Measurements from ENCODE around the gene SUN2. TPM values are rescaled to one million over a fixed set of nuclear protein-coding genes. Genes with fewer than 3 reads are reported as not detected.

The SUN2 gene
- total and polyA plus RNA-seq, 3 donors from 2014 or later = 90.8 to 331 (median 295) TPM

DNA sequence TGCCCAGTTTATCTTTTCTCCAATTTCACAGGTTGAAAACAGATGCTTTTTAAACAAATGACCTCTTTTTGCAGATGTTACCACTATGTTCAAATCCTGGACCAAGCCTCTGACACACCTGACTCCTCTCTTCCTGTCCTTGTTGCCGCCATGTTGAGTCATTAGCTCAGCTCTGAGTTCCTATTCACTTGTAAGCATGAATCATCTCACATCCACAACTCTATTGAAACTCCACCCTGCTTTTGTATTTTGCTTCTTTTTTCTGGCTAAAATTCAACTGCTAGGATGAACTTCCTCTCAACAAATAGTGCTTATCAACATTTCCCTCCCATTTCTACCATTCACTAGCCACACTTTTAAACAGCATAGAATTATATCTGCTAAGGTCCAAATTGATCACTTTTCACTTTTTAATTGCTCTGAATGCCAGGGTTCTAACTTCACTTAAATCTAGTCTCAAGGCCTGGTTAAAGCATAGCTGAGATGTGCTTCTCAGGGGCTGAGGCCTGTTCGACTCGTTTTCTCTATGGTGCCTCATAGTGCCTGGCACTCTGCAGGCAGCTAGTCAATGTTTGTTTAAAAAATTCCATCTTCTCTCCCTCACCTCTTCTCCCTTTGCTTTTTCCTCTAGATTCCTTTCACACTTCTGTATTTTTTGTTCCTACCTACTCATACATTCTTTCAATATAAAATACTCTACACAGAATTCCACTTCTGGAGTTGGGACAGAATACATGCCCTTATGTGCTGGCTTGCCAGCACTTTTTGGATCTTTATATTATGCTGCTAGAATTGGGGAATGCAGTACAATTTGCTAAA, 59.0 kb downstream of the SUN2 start:
- Histone ChIP-seq H3K27me3 (no peaks in the 10 kb centered on the region), H3K4me3 (no peak overlapping the region), H3K9me3 (no peaks in the 10 kb centered on the region), H3K27ac (peak overlapping the region; percentile 12 to 69), H3K36me3 (ENCODE audit: low read depth, missing control alignments) (no peaks in the 10 kb centered on the region), H3K4me1 (peaks cover 42% of the 10 kb centered on the region)
- intact Hi-C loops (cut with DNase I; ENCODE audit: low total_unique reads) = no loop called here
- DNase-seq = no peak
- 55 to 58% methylated on average over 3 of the region's 3 CpGs for WGBS, 2 donors
- no peak for TF ChIP-seq POLR2A (IDR thresholded peaks at IDR 0.05)
- TF ChIP-seq, protein P1, sequence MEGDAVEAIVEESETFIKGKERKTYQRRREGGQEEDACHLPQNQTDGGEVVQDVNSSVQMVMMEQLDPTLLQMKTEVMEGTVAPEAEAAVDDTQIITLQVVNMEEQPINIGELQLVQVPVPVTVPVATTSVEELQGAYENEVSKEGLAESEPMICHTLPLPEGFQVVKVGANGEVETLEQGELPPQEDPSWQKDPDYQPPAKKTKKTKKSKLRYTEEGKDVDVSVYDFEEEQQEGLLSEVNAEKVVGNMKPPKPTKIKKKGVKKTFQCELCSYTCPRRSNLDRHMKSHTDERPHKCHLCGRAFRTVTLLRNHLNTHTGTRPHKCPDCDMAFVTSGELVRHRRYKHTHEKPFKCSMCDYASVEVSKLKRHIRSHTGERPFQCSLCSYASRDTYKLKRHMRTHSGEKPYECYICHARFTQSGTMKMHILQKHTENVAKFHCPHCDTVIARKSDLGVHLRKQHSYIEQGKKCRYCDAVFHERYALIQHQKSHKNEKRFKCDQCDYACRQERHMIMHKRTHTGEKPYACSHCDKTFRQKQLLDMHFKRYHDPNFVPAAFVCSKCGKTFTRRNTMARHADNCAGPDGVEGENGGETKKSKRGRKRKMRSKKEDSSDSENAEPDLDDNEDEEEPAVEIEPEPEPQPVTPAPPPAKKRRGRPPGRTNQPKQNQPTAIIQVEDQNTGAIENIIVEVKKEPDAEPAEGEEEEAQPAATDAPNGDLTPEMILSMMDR (IDR thresholded peaks at IDR 0.05) = no peak

DNA sequence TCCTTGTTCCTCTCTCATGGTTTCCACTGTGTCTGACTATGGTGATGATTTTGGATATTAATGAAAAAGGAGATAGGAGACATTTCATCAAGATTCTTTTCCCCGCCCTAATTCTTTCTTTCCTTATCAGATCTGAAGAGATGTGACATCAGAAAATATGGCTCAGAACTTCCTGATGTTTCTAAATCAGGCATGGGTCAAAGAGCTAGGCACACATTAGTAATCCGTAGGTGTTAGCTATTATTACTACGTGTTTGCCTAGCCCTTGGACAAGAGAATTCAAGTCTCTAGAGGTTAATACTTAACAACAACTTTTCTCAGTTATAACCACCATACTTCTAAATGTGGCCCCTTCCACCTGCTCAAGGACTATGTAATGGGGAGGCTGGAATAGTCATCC, 60.9 kb downstream of the SUN2 start:
- DNase-seq = no peak
- peaks cover 35% of the 10 kb centered on the region for H3K4me1 ChIP-seq
- intact Hi-C loops (cut with DNase I; ENCODE audit: low total_unique reads) = no loop called here
- H3K27me3 ChIP-seq = no peaks in the 10 kb centered on the region
- H3K4me3 ChIP-seq = no peak overlapping the region
- 80 to 86% methylated on average over 3 of the region's 3 CpGs for WGBS, 2 donors
- H3K36me3 ChIP-seq (ENCODE audit: low read depth, missing control alignments) = no peaks in the 10 kb centered on the region
- H3K27ac ChIP-seq = no peak overlapping the region
- TF ChIP-seq, protein P1 (IDR thresholded peaks at IDR 0.05) = no peak
- TF ChIP-seq POLR2A (IDR thresholded peaks at IDR 0.05) = no peak
- no peaks in the 10 kb centered on the region for H3K9me3 ChIP-seq

DNA sequence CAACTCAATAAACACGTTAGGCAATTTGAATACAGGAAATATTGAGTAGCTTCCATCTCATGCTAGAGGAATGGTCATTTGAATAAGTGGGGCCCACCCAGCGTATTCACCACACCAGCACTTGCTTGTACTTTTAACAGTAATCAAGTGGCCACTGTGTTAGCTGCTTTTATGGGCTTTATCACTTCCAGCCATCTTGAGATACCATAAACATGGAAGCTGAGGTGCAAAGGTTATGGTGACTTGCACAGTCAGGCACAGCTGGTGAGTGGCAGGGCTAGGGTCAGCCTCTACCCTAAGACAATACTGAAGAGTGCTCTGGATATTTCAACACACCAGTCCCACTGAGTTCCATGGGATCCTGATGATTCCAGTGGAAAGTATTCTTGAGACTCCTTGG, 61.7 kb downstream of the SUN2 start:
- Histone ChIP-seq H3K36me3 (ENCODE audit: low read depth, missing control alignments) (no peaks in the 10 kb centered on the region), H3K9me3 (no peaks in the 10 kb centered on the region), H3K27me3 (no peaks in the 10 kb centered on the region), H3K27ac (no peak overlapping the region), H3K4me1 (peaks cover 26% of the 10 kb centered on the region), H3K4me3 (no peak overlapping the region)
- intact Hi-C loops (cut with DNase I; ENCODE audit: low total_unique reads) = no loop called here
- DNase-seq = no peak
- no peak for TF ChIP-seq POLR2A (IDR thresholded peaks at IDR 0.05)
- TF ChIP-seq, protein P1 (IDR thresholded peaks at IDR 0.05) = no peak
- WGBS, 2 donors = 90 to 95% methylated on average over 2 of the region's 2 CpGs

DNA sequence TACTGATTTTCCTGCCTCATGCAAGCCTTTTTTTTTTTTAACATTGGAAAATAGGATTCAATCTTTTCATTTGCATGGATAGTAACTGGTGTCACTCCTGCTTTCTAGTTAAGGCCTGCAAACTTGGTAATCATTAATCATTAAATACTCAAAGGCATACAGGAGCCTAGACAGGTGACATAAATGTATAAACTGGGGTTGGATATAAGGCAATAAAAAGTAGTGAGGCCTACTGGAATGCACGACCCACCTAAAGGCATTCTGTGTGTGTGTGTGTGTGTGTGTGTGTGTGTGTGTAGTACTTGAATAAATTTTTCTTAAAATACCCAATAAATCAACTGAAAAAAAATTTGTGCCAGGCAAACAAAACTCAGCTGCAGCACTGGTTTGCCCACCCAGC, 66.1 kb downstream of the SUN2 start:
- no peak for DNase-seq
- no peak overlapping the region for H3K4me3 ChIP-seq
- no peak overlapping the region for H3K27ac ChIP-seq
- intact Hi-C loops (cut with DNase I; ENCODE audit: low total_unique reads) = no loop called here
- H3K36me3 ChIP-seq (ENCODE audit: low read depth, missing control alignments) = peaks cover 3% of the 10 kb centered on the region
- H3K27me3 ChIP-seq = no peaks in the 10 kb centered on the region
- 68 to 83% methylated on average over 1 of the region's 1 CpG for WGBS, 2 donors
- H3K4me1 ChIP-seq = no peaks in the 10 kb centered on the region
- H3K9me3 ChIP-seq = no peaks in the 10 kb centered on the region
- TF ChIP-seq, protein P1 (IDR thresholded peaks at IDR 0.05) = no peak
- TF ChIP-seq POLR2A (IDR thresholded peaks at IDR 0.05) = no peak

DNA sequence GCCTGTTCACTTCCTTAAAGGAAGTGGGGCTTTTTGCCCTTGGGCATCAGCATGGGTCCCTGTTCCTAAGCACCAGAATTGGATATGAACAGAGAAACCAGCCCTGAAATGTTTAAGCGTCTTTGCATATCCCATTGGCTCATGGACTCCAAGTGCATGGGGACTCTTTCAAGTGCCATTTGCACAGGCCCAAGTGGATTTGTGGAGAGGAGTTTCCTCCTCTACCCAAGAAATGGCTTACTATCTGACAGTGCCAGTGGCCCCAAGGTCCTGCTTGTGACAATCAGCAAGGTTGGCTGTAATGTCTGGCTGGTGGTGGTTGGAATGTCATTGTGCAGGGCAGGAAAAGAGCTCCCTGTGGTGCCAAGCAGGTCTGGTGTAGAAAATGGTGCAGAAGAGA, 70.0 kb downstream of the SUN2 start:
- H3K27me3 ChIP-seq = no peaks in the 10 kb centered on the region
- H3K4me1 ChIP-seq = no peaks in the 10 kb centered on the region
- no peak for TF ChIP-seq POLR2A (IDR thresholded peaks at IDR 0.05)
- TF ChIP-seq, protein P1 (IDR thresholded peaks at IDR 0.05) = no peak
- no peak for DNase-seq
- intact Hi-C loops (cut with DNase I; ENCODE audit: low total_unique reads) = no loop called here
- H3K9me3 ChIP-seq = no peaks in the 10 kb centered on the region
- 85 to 88% methylated on average over 1 of the region's 1 CpG for WGBS, 2 donors
- H3K27ac ChIP-seq = no peak overlapping the region
- no peak overlapping the region for H3K4me3 ChIP-seq
- H3K36me3 ChIP-seq (ENCODE audit: low read depth, missing control alignments) = peaks cover 3% of the 10 kb centered on the region
